NCI-H460 (cell line): ENCODE results near the gene CTXND2. TPM values are rescaled to one million over a fixed set of nuclear protein-coding genes. Genes with fewer than 3 reads are reported as not detected.

Source experiments
- DNase-seq: peaks from one replicate; pipeline ENCODE4 v3.0.0-alpha.2; 2016; ENCODE audit warnings: low read depth; ENCODE audit errors: extremely low read depth
- total RNA-seq: library from RNA; depleted of rRNA; stranded (reverse); fragments of >200 nt; shearing (Covaris generic); gene quantifications from 2 replicates; pipeline ENCODE4 v1.2.3, GENCODE V29; 2014; rRNA removed

The CTXND2 gene
- total RNA-seq, 1 experiment from 2014 or later: not detected

DNA sequence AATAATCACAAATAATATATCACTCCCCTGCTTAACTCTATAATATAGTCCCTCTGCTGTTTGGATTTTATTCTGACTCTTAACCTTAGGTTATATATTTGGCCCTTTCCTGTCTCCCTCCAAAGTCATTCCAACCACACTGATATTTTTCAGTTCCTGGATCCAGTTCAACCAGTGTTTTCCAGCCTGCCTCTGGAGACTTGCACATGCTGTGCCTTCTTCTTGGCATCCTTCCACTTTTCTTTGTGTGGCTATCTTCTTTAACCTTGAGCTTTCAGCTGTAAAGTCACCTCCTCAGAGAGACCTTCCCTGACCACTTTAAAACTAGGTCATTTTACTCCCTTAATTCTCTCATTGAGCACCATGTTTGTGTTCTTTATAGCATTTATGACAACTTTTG, 68.3 kb downstream of the CTXND2 start:
- no peak for DNase-seq

DNA sequence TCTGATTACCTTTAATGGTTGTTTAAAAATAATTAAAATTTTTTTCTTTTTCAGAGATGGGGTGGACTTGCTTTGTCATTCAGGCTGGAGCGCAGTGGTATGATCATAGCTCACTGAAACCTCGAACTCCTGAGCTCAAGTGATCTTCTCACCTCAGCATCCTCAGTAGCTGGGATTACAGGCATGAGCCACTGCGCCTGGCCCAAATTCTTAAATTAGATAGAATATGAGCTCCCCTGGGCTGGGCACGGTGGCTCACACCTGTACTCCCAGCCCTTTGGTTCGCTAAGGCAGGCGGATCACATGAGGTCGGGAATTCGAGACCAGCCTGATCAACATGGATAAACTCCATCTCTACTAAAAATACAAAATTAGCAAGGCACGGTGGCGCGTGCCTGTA, 70.7 kb downstream of the CTXND2 start:
- DNase-seq: no peak

DNA sequence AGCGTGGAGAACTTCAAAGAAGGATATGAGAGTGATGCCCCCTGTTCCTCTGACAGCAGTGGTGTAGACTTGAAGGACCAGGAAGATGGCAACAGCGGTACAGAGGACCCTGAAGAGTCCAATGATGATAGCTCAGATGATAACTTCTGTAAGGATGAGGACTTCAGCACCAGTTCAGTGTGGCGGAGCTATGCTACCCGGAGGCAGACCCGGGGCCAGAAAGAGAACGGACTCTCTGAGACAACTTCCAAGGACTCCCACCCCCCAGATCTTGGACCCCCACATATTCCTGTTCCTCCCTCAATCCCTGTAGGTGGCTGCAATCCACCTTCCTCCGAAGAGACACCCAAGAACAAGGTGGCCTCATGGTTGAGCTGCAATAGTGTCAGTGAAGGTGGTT, 73.7 kb downstream of the CTXND2 start:
- DNase-seq: no peak

DNA sequence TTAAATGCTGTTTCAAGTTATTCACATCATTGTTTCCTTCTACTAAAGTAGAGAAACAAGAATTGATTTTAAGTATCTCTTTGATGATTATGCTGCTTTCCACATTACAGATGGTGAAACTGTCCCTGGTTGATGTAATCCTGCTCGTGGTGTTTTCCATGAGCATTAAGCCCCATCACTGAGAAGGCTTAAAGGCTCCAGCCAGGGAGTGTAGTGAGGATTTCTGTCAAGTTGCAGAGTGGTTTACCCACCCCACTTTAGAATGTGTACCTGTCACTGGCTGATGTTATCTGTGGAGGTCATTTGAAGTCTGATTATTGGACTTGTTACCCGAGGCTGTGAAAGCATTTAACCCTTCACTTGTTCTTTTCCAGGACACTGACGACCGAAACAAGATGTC, 74.8 kb downstream of the CTXND2 start:
- no peak for DNase-seq

Other genes starting within 250 kb of the CTXND2 start
- gene GOLPH3L, start 190.0 kb upstream of the CTXND2 start, total RNA-seq: 15.0 and 19.1 TPM in 2 replicates
- gene HORMAD1, start 166.2 kb upstream of the CTXND2 start, total RNA-seq: 10.2 and 14.6 TPM in 2 replicates
- 0.38 and 1.1 TPM in 2 replicates for gene CTSS, start 121.4 kb upstream of the CTXND2 start, total RNA-seq
- 2.7 and 4.5 TPM in 2 replicates for gene CTSK, start 78.9 kb upstream of the CTXND2 start, total RNA-seq
- gene ARNT, start 10.5 kb upstream of the CTXND2 start, total RNA-seq: 22.8 and 27.1 TPM in 2 replicates
- gene SETDB1, start 39.2 kb downstream of the CTXND2 start, total RNA-seq: 46.5 and 53.6 TPM in 2 replicates
- 354 and 361 TPM in 2 replicates for gene CERS2, start 87.7 kb downstream of the CTXND2 start, total RNA-seq
- gene ANXA9, start 95.2 kb downstream of the CTXND2 start, total RNA-seq: 0.10 and 0.61 TPM in 2 replicates
- 12.1 and 13.4 TPM in 2 replicates for gene MINDY1, start 119.8 kb downstream of the CTXND2 start, total RNA-seq
- gene PRUNE1, start 121.3 kb downstream of the CTXND2 start, total RNA-seq: 22.7 and 24.7 TPM in 2 replicates
- 0.43 and 1.3 TPM in 2 replicates for gene BNIPL, start 149.4 kb downstream of the CTXND2 start, total RNA-seq
- gene C1orf56, start 160.6 kb downstream of the CTXND2 start, total RNA-seq: 6.1 and 7.2 TPM in 2 replicates
- 100 and 101 TPM in 2 replicates for gene CDC42SE1, start 172.5 kb downstream of the CTXND2 start, total RNA-seq
- 82.1 and 84.6 TPM in 2 replicates for gene MLLT11, start 173.3 kb downstream of the CTXND2 start, total RNA-seq
- 14.3 and 18.2 TPM in 2 replicates for gene GABPB2, start 183.6 kb downstream of the CTXND2 start, total RNA-seq